HG03095 (cell line): ENCODE results near the gene OR2T29.
"Not testable (repeated sequence)": the region's sequence is repeated elsewhere in the genome, so short reads cannot be mapped to it uniquely, and the experiment has no call there.

Source experiments
- ATAC-seq: cut with Tn5 transposase; IDR thresholded peaks from one replicate; pipeline ENCODE4 v1.9.1; 2021; ENCODE audit warnings: moderate library complexity; ENCODE audit not compliant: unreplicated experiment

The OR2T29 gene

GRCh38 chr1:248521856-248522255, 40.7 kb downstream of the OR2T29 start:
- ATAC-seq: no peak

GRCh38 chr1:248510217-248510616, 52.4 kb downstream of the OR2T29 start:
- not testable (repeated sequence) for ATAC-seq

GRCh38 chr1:248507773-248508172, 54.8 kb downstream of the OR2T29 start, which contains the start of gene OR2G6:
TSS of gene OR2G6 (plus strand) at chr1:248508073. CDS start at chr1:248521647, 13,574 bp downstream.
- not testable (repeated sequence) for ATAC-seq
